SH-SY5Y (cell line): ENCODE data around the gene GFOD1.

Experiments
- GATA2 ChIP-seq: IDR thresholded peaks from 2 replicates; pipeline ENCODE4 v1.6.1; 2011; ENCODE audit warnings: mild to moderate bottlenecking, low read depth, low read length
- GATA3 ChIP-seq: IDR thresholded peaks from 2 replicates; pipeline ENCODE4 v1.6.1; 2011; ENCODE audit warnings: low read depth, mild to moderate bottlenecking, low read length, moderate library complexity

- no peak for TF ChIP-seq GATA2
- TF ChIP-seq GATA3, result no peak
These were observed 102.9 kb downstream of the GFOD1 start for GRCh38 chr6:13384506-13384905.
